H1 (cell line): Measurements from ENCODE around the gene APH1B. TPM values are rescaled to one million over a fixed set of nuclear protein-coding genes. Genes with fewer than 3 reads are reported as not detected.

Source experiments
- ATF3 ChIP-seq: IDR thresholded peaks from 2 replicates; pipeline ENCODE4 v1.6.1; 2011; ENCODE audit warnings: low read depth, mild to moderate bottlenecking, low read length; ENCODE audit not compliant: insufficient read depth
- CHD7 ChIP-seq: fragments of 300-600 bp; sonication (generic); IDR thresholded peaks from 2 replicates; pipeline ENCODE4 v1.7.1; 2012; ENCODE audit warnings: low read length, moderate library complexity, mild to moderate bottlenecking, inconsistent platforms; ENCODE audit not compliant: insufficient replicate concordance
- MAX ChIP-seq: IDR thresholded peaks from 2 replicates; pipeline ENCODE4 v1.6.1; 2012; ENCODE audit warnings: inconsistent platforms
- RAD21 ChIP-seq, 2 experiments: IDR thresholded peaks in 1 of 2; conservative IDR thresholded peaks in 1 of 2; 2 replicates each; pipeline ENCODE4 v1.6.1; 2011; ENCODE audit warnings: low read depth in 2 of 2, low read length in 2 of 2, improper control_type of control experiment in 1 of 2, inconsistent platforms in 1 of 2, mild to moderate bottlenecking in 1 of 2, moderate library complexity in 1 of 2
- SUZ12 ChIP-seq: fragments of 200-600 bp; sonication (generic); IDR thresholded peaks from 2 replicates; pipeline ENCODE4 v1.6.1; 2012; ENCODE audit warnings: mild to moderate bottlenecking, inconsistent platforms, low read length, moderate library complexity, mixed read lengths
- polyA plus RNA-seq, 7 experiments: library from polyadenylated mRNA; depleted of rRNA in 3 of 7; stranded (reverse) in 5 of 7; unstranded in 2 of 7; fragments of >200 nt in 5 of 7; fragments of 200-250 nt in 2 of 7; gene quantifications; 1 replicate in 5 of 7; 2 replicates in 1 of 7; 4 replicates in 1 of 7; pipeline versions ENCODE4 v1.2.1 to v1.2.3, GENCODE V29; 2011 to 2013; ENCODE audit warnings: missing spikeins in 2 of 7, mixed read lengths in 2 of 7
- total RNA-seq: library from RNA; stranded (reverse); fragmentation: NEBNext Ultra II Directional; extraction: Animal tissue kit (Norgen Biotek cat#: 25700); gene quantifications from 2 replicates; pipeline ENCODE4 v1.2.1, GENCODE V29; 2021

APH1B gene
- total and polyA plus RNA-seq, 2 of the 8 experiments (the other 6 are each of a cell fraction or from before 2014, with no cell fraction given), result 11.5 to 22.9 TPM

GRCh38 chr15:63330926-63331325 lies 53.5 kb downstream of the APH1B start (continued):
- TF ChIP-seq CHD7 (no peak), ATF3 (no peak), SUZ12 (no peak), MAX (no peak), RAD21 (IDR thresholded peaks at IDR 0.05 in 1 of 2, conservative IDR thresholded peaks at IDR 0.05 in 1 of 2; ENCODE audit: low read depth in 2 of 2, low read length in 2 of 2) (no peak)
